Keratinocyte (primary cell): ENCODE results near the gene CLHC1.

Experiments
- EZH2 ChIP-seq: IDR thresholded peaks from one replicate; pipeline ENCODE4 v1.6.1; 2012; ENCODE audit warnings: inconsistent platforms, mild to moderate bottlenecking, low read length, moderate library complexity
- TF ChIP-seq, protein P1 (sequence below), 3 experiments: IDR thresholded peaks in 1 of 3; conservative IDR thresholded peaks in 1 of 3; optimal IDR thresholded peaks in 1 of 3; 2 replicates in 2 of 3; 3 replicates in 1 of 3; pipeline versions ENCODE3 to v1.5.1; 2011; ENCODE audit warnings: low read length in 3 of 3, mild to moderate bottlenecking in 3 of 3, moderate library complexity in 2 of 3, control low read depth in 1 of 3, inconsistent platforms in 1 of 3; ENCODE audit not compliant: insufficient read depth in 2 of 3; ENCODE audit errors: extremely low read depth in 1 of 3

DNA sequence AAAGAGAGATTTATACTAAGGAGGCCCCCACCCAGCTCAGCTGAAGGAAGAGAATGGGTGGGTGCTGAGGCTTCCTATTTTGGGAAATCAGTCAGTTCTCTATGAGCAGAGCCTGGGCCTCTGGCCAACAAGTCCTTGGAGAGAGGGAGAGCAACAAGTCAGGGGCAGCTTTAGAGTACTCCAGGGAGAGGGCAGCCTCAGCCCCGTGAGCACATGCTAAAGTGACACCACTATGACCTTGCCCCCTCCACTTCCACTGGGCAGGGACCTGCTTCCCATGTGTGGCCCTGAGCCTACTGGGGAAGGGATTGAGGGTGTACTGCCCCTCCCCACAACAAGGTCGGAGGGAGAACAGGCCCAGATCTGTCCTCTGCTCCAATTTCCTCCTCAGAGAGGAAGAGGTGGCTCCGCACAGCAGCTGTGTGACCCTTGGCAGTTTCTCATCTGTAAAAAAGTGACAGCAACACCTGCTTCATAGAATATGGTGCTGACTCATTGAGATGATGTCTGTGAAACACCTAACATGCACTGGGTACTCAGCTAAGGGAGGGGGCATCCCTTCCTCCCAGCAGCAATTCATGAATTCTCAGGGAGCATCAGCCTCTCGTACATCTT lies 72.9 kb downstream of the CLHC1 start:
- TF ChIP-seq, protein P1, sequence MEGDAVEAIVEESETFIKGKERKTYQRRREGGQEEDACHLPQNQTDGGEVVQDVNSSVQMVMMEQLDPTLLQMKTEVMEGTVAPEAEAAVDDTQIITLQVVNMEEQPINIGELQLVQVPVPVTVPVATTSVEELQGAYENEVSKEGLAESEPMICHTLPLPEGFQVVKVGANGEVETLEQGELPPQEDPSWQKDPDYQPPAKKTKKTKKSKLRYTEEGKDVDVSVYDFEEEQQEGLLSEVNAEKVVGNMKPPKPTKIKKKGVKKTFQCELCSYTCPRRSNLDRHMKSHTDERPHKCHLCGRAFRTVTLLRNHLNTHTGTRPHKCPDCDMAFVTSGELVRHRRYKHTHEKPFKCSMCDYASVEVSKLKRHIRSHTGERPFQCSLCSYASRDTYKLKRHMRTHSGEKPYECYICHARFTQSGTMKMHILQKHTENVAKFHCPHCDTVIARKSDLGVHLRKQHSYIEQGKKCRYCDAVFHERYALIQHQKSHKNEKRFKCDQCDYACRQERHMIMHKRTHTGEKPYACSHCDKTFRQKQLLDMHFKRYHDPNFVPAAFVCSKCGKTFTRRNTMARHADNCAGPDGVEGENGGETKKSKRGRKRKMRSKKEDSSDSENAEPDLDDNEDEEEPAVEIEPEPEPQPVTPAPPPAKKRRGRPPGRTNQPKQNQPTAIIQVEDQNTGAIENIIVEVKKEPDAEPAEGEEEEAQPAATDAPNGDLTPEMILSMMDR (optimal IDR thresholded peaks at IDR 0.05 in 1 of 3, IDR thresholded peaks at IDR 0.05 in 1 of 3, conservative IDR thresholded peaks at IDR 0.05 in 1 of 3; ENCODE audit: extremely low read depth in 1 of 3, insufficient read depth in 2 of 3, low read length in 3 of 3): no peak
- TF ChIP-seq EZH2: no peak
